GM20000 (cell line): ENCODE data around the gene GPN1.
A peak's percentile ranks its signal among the peaks of the same experiment; 100 is the strongest.
"Not testable (repeated sequence)": the region's sequence is repeated elsewhere in the genome, so short reads cannot be mapped to it uniquely, and the experiment has no call there.

Source experiments
- DNase-seq: peaks from one replicate; pipeline ENCODE4 v3.0.0; 2012; ENCODE audit warnings: low spot score
- TF ChIP-seq, protein P1 (sequence below): IDR thresholded peaks from 2 replicates; pipeline ENCODE4 v1.5.1; 2012; ENCODE audit warnings: mild to moderate bottlenecking, control low read depth; ENCODE audit errors: extremely low read depth, missing control alignments

The GPN1 gene

DNA sequence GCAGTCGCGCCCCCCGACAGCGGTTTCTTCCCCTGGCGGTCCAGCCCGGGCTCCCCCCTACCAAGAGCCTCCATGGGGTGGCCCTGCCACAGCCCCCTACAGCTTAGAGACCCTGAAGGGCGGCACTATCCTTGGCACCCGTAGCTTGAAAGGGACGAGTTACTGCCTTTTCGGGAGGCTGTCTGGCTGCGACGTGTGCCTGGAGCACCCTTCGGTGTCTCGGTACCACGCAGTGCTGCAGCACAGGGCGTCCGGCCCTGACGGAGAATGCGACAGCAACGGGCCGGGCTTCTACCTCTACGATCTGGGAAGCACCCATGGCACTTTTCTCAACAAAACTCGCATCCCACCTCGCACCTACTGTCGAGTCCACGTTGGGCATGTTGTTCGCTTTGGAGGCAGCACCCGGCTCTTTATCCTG is 35.3 kb downstream of the GPN1 start:
- TF ChIP-seq, protein P1, sequence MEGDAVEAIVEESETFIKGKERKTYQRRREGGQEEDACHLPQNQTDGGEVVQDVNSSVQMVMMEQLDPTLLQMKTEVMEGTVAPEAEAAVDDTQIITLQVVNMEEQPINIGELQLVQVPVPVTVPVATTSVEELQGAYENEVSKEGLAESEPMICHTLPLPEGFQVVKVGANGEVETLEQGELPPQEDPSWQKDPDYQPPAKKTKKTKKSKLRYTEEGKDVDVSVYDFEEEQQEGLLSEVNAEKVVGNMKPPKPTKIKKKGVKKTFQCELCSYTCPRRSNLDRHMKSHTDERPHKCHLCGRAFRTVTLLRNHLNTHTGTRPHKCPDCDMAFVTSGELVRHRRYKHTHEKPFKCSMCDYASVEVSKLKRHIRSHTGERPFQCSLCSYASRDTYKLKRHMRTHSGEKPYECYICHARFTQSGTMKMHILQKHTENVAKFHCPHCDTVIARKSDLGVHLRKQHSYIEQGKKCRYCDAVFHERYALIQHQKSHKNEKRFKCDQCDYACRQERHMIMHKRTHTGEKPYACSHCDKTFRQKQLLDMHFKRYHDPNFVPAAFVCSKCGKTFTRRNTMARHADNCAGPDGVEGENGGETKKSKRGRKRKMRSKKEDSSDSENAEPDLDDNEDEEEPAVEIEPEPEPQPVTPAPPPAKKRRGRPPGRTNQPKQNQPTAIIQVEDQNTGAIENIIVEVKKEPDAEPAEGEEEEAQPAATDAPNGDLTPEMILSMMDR: no peak

DNA sequence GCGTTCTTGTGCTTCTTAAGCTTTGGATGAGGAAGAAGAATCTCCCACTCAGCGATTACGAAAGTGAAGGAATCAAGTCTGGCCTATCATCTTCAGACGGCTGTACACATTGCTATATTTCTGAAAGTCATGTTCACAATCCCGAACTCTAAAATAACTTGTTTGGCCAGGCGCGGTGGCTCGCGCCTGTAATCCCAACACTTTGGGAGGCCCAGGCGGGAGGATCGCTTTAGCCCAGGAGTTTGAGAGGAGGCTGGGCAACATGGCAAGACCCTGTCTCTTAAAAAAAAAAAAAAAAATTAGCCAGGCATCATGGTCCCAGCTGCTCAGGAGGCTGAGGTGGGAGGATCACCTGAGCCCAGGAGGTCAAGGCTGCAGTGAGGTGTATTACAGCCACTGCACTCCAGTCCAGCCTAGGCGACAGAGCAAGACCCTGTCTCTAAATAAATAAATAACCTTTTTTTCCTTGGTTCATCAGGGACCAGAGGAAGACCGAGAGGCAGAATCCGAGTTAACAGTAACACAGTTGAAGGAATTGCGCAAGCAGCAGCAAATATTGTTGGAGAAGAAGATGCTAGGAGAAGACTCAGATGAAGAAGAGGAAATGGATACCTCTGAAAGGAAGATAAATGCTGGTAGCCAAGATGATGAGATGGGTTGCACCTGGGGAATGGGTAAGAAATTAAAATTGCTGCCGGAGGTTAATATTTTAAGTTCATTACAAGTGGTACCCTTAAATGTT is 35.9 kb downstream of the GPN1 start:
- DNase-seq: no peak
- TF ChIP-seq, protein P1: no peak

More for the DNA sequence above, 35.3 kb downstream of the GPN1 start:
- DNase-seq: peak; percentile 5

DNA sequence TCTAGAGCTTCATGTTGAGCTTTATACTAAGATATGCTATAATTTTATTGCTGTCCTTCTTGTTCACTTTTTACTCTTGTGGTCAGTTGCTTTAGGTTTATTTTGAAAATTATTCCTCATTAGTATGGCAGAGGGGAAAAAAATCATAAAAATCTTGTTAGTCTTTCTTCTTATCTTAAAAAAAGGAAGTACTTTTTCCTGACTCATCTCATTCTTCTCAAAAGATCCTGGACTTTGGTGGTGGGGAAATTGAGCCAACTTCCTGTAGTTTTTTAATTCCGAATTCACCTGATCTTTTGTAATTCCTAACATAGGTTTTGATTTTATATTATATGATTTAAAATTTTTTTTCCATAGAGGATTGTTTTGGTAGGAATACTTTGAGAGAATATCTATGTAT is 38.6 kb downstream of the GPN1 start:
- TF ChIP-seq, protein P1: no peak
- no peak for DNase-seq

DNA sequence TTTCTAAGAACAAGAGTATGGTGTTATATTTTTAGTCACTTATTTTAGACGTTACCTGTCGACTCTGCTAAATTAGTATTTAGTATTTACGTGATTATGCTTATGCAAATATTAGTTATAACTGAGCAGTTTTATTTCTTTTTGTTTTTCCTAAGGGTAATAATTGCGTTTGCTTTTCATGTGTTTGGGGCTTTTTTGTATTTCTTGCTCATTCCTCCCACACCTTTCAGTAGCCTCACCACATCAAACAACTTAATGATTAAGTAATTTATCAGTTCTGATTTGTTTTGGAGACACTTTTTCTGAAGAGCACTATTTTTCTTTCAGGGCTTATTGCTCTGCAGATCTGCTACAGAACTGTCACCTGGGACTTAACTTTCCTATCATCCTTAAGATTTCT is 42.4 kb downstream of the GPN1 start:
- DNase-seq: no peak
- TF ChIP-seq, protein P1: no peak

DNA sequence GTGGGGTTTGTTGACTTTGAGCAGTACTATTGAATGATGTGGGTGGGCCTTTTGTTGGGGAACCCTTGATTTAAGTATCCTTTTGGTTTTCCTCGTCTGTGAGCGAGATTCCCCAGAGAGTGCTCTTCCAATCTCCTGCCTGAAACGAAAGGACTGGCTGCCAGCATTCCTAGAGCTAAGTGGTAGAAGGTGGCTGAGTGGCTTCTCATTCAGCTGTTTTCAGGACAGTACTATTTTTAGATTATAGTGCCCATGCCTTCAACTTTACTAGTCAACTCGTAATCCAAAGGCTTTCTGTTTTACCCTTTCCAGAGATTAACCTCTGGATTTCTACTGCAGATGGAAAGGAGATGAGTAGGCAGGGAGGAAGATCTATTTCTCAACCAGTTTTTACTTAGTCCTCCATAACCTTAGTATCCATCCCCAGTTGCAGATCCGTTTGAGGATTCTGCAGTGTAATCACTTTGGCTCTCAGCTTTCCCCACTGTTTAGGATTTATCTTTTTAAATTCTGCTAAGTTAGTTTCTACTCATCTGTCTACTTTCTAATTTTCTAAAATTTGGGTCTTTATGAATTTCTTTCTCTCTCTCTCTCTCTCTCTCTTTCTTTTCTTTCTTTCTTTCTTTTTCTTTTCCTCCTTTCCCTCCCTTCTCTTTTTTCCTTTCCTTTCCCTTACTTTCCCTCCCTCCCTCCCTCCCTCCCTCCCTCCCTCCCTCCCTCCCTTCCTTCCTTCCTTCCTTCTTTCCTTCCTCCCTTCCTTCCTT is 44.1 kb downstream of the GPN1 start:
- DNase-seq: no peak
- TF ChIP-seq, protein P1: no peak

DNA sequence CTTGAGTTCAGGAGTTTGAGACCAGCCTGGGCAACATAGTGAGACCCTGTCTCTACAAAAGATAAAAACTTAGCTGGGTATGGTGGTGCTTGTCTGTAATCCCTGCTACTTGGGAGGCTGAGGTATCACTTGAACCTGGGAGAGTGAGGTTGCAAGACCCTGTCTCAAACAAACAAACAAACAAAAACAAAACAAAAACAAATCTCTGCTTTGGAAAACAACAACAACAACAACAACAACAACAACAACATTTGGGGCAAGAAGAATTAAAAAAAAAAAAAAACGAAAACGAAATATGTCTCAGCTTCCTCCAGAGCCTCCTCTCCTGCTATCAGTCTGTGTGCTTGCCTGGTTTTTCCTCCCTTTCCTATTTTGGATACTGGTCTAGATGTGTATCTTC is 51.7 kb downstream of the GPN1 start:
- TF ChIP-seq, protein P1: no peak
- no peak for DNase-seq

DNA sequence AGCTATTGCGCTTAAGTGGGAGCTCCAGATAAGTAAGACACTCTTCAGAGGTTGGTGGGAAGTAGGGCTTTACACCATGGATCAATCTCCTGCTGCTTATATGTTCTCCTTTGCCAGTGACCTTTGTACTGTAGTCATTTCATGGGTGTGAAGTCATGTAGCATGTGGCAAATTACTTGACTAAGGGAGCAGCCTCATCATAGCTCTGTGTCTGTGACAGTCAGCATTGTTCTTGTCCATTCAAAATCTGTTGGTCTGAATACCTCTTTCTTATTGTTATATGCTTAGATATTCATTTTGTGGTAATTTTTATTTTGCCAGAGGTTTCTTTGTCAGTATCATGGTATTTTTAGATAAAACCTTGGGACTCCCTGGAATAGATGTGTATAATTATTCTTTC is 53.0 kb downstream of the GPN1 start:
- TF ChIP-seq, protein P1: no peak
- no peak for DNase-seq

DNA sequence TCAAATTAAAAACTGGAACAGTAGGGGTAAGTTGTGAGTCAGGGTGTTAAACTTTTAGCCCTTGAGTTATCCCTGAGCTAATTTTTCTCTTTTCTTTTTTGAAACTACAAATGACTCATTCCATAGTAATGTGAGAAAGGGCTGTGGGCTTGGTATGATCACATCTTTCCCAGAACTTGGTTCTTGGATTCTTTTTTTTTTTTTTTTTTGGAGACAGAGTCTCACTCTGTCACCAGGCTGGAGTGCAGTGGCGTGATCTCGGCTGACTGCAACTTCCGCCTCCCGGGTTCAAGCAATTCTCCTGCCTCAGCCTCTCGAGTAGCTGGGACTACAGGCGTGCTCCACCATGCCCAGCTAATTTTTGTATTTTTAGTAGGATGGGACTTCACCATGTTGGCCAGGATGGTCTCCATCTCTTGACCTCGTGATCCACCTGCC is 53.5 kb downstream of the GPN1 start:
- DNase-seq: not testable (repeated sequence)
